GM12878 (cell line): ENCODE results near the gene ATP12A.

ENCODE experiments used
- EGR1 ChIP-seq, 2 experiments: IDR thresholded peaks; 1 replicate in 1 of 2; 2 replicates in 1 of 2; pipeline ENCODE4 v1.6.1; 2011 to 2012; ENCODE audit warnings: low read depth in 2 of 2, low read length in 2 of 2, borderline replicate concordance in 1 of 2, mild to moderate bottlenecking in 1 of 2, moderate library complexity in 1 of 2
- ESRRA ChIP-seq: IDR thresholded peaks from 2 replicates; pipeline ENCODE4 v1.6.1; 2012; ENCODE audit warnings: mild to moderate bottlenecking, low read length, improper control_type of control experiment
- POLR2A ChIP-seq: IDR thresholded peaks from 2 replicates; pipeline ENCODE4 v1.6.1; 2011; ENCODE audit warnings: low read depth, mild to moderate bottlenecking, low read length
- POLR2AphosphoS2 ChIP-seq: IDR thresholded peaks from 2 replicates; pipeline ENCODE4 v1.6.1; 2011; ENCODE audit warnings: low read depth, mild to moderate bottlenecking, low read length, improper control_type of control experiment, moderate library complexity
- POLR2AphosphoS5 ChIP-seq: IDR thresholded peaks from 2 replicates; pipeline ENCODE4 v1.6.1; 2011; ENCODE audit warnings: mild to moderate bottlenecking, low read length, inconsistent platforms
- RCOR1 ChIP-seq: conservative IDR thresholded peaks from 2 replicates; pipeline ENCODE4 v1.6.1; 2012; ENCODE audit warnings: low read depth, low read length, improper control_type of control experiment
- RFX5 ChIP-seq: IDR thresholded peaks from 2 replicates; pipeline ENCODE4 v1.6.1; 2011; ENCODE audit warnings: low read depth, low read length, improper control_type of control experiment
- SMAD1 ChIP-seq: fragments of 450-650 bp; IDR thresholded peaks from 2 replicates; pipeline ENCODE4 v1.6.1; 2018; ENCODE audit warnings: mild to moderate bottlenecking, low read depth; ENCODE audit not compliant: partially characterized antibody
- SP1 ChIP-seq: IDR thresholded peaks from one replicate; pipeline ENCODE4 v1.6.1; 2011; ENCODE audit warnings: low read depth, low read length
- SREBF1 ChIP-seq: IDR thresholded peaks from 2 replicates; pipeline ENCODE4 v1.6.1; 2012; ENCODE audit warnings: mild to moderate bottlenecking, low read length
- TCF12 ChIP-seq: IDR thresholded peaks from 2 replicates; pipeline ENCODE4 v1.6.1; 2011; ENCODE audit warnings: low read depth, mild to moderate bottlenecking, low read length

DNA sequence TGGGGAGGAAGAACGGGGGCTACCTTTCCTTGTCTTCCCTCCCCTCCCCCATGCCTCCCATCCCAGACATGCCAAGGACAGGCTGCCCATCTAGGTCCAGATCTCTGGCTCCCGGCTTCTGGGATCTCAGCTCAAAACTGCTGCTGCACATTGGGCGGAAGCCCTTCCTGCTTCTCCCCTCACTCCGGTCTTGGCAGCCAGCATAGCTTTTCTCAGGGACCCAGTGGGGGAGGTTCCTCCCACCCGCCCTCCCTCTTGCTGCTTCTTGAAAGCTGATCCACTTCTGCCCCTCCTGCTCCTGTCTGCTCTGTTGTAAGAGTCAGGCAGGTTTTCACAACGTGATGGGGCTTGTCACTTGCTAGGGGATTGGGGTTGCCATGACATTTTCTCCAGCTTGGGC, 62.1 kb downstream of the ATP12A start:
- TF ChIP-seq SMAD1 (no peak), POLR2AphosphoS5 (no peak), EGR1 (IDR thresholded peaks at IDR 0.05; ENCODE audit: borderline replicate concordance in 1 of 2, low read depth in 2 of 2, low read length in 2 of 2) (no peak), TCF12 (no peak), SREBF1 (no peak), POLR2AphosphoS2 (no peak), POLR2A (no peak), SP1 (no peak), RCOR1 (no peak), RFX5 (no peak), ESRRA (no peak)
